HG02840 (cell line): ENCODE measurements around the gene CXXC5.

Experiments
- ATAC-seq: cut with Tn5 transposase; IDR thresholded peaks from one replicate; pipeline ENCODE4 v1.9.1; 2021; ENCODE audit warnings: mild to moderate bottlenecking, moderate library complexity, moderate number of reproducible peaks; ENCODE audit not compliant: unreplicated experiment, low FRiP score

The CXXC5 gene

DNA sequence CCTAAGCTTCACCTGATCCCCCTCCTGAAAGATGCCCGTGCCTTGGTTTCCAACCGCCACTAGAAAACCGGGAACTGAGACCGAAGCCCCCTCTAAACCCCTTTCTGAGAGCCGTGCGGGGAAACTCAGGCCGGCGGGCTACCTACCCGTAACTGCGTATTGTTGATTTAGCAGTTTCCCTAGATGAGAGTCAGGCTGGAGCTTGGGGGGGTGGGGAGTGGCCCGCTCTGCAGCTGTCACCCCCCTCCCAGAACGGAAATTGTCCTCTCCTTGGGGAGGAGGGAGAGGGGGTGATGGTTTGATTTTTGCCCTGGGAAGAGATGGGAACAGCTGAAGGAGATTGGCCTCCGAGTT is 2.5 kb downstream of the CXXC5 start:
- no peak for ATAC-seq

- ATAC-seq: no peak
Measured at GRCh38 chr5:139651043-139651834, 3.1 kb downstream of the CXXC5 start.

GRCh38 chr5:139651853-139652787 is 4.0 kb downstream of the CXXC5 start:
- ATAC-seq: peak; percentile 42

GRCh38 chr5:139652788-139653241 is 4.7 kb downstream of the CXXC5 start:
- no peak for ATAC-seq

DNA sequence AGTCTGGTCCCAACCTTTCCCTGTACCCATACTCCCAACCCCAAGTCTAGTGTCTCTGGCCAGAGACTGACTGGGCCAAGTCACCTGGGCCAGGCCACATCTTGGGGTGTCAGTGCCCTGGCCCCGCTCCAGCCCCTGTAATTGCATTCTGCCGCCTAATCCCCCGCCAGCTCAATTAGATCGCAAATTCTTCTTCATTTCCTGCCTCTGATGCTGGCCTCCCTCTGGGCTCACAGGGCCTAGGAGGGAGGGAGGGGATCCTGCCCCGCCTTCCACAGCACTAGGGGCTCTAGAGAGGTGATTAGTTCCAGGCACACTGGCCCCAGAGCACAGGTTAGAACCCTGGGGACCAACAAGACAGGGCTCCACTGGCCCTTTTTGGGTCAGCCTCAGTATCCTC is 5.5 kb downstream of the CXXC5 start:
- ATAC-seq: no peak

DNA sequence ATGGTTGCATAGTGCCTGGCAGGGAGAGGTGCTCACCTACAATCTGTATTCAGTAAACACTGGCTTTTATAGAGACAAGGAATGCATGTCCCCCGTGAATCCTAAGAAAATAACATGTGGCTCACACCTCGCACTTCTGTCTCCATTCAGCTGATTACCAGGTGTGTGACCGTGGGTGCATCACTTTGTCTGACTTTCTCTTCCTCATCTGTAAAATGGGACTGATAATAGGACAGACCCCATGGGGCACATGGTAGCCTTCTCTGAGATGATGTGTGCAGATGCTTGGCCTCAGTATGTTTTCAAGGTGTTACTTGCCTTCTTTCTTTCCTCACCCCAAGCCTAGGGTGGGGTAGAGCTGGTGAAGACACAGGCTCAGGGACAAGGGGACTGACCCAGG is 6.3 kb downstream of the CXXC5 start:
- no peak for ATAC-seq

- no peak for ATAC-seq
Measured at GRCh38 chr5:139654871-139655491, 6.8 kb downstream of the CXXC5 start.

DNA sequence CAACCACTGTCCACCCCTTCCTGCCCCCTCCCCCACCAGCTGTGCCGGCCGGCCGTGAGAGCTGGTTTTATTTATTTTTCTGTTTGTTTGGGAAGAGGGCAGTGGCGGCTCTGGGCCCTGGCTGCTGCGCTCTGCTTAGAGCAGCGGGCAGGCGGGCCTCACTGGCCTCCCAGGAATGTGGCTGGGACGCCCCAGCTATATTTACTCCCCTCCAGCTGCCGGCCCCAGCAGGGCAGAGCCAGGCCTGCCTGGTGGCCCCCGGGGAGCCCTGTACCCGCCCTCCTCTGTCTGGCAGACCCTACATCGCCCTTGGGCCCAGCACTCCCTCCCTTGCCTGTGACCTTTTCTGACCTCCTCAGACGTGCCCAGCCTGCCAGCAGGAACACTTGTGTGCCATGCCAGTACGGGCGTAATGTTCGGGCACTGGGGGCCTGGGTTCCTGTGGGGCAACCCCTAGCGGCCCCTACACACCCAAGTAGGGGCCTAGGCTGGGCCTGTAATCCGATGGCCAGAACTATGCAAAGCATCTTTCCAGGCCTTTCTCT is 7.7 kb downstream of the CXXC5 start:
- ATAC-seq: no peak

DNA sequence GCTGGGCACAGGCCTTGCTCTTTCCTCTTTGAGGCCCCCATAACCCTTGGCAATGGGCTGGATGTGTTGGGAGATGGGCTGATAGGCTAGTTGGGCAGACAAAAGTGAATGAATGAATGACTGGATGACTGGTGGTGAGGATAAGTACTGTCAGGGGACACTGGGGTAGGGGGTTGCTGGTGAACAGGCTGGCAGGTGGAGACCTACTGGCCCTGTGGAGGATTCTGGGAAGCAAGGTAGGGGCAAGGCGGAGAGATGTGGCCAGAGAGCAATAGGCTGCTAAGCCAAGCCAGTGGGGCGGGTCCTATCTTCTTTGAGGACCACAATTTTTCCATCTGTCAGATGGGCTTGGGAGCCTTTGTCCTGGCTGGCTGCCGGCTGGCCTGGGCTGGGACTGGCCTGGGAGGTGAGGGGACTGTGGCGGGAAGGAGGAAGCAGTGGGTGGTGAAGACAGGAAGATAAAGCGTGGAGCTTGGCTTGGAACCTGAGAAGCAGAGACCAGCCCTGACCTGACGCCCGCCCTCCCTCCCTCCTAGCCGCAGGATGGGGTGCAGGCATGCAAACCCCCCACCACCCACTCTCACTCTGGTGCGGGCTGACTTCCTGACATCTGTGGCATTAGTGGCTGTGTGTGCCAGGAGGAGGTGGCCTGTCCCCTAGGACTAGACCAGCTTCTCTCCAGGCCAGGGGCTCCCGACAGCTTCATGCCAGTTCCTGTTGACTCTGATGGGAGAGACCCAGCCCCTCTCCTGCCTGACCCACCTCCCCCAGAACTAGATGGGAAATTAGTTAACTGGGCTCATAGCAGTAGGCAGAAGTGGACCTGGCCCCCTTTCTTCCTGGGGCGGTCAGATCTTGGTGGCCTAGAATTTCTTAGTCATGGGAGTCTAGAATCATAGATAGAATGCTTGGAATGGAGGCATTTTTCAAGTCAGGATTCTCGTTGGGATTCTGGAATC is 9.5 kb downstream of the CXXC5 start:
- ATAC-seq: no peak

- no peak for ATAC-seq
Measured at GRCh38 chr5:139658501-139658927, 10.4 kb downstream of the CXXC5 start.

DNA sequence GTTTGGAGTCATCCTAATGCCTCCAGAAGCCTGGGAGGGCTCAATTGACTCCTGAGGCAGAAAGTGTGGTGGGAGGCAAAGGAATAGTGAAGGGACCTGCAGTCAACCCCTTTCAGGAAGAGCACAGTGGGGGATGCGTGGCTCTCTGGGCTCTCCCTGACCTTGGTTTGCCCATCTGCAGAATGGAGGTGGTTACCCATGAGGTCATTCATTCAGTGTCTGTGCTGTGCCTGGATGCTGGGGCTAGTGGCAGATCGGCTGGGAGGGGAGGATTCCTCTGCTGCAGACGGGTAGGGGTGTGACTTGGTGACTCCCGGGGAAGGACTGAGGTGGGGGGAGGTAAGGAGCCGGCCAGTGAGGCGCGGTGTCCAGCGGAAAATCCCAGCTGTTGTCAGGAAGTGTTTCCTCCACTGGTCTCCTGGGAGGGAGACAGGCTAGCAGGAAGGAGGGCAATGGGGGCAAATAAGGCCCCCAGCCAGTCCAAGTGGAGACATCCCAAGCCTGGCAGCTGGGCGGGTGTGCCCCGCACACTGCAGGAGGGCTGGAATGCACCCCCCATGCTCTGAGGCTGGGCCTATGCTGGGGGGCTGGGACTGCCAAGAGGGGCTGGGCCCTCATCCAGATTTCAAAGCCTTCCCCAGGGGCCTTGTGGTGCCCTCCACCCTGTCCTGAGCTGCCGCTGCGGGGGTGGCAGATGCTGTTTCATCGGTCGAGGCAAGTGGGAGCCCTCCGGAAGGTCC is 10.9 kb downstream of the CXXC5 start:
- ATAC-seq: no peak

- ATAC-seq: no peak
Measured at GRCh38 chr5:139659695-139660101, 11.5 kb downstream of the CXXC5 start.

GRCh38 chr5:139660105-139660922 is 12.2 kb downstream of the CXXC5 start:
- no peak for ATAC-seq

GRCh38 chr5:139660923-139661814 is 13.0 kb downstream of the CXXC5 start:
- no peak for ATAC-seq

DNA sequence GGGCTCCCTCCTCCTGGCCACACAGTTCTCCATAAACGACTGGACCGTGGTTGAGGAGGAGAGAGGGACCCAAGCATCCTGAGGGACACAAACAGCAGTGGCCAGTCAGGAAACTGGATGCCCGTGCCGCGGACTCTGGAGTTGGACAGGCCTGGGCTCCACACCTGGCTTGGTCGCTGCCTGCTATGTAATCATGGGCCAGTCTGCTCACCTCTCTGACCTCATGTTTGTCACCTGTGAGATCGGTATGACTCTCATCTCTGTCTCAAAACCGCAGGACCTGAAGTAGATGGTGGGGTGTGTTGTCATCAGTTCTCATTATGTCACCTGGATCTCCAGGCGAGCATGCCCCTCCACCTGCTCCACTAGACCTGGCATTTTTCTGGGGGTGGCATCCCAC is 14.5 kb downstream of the CXXC5 start:
- ATAC-seq: no peak

- no peak for ATAC-seq
Measured at GRCh38 chr5:139663207-139664085, 15.3 kb downstream of the CXXC5 start.
